ENCODE results near the gene TAC4. TPM values are rescaled to one million over a fixed set of nuclear protein-coding genes. Genes with fewer than 3 reads are reported as not detected.

Gene TAC4
- total and polyA plus RNA-seq, 9 of the 15 experiments (the other 6 are each of a cell fraction or from before 2014, with no cell fraction given): 0.17 TPM; not detected in 8

DNA sequence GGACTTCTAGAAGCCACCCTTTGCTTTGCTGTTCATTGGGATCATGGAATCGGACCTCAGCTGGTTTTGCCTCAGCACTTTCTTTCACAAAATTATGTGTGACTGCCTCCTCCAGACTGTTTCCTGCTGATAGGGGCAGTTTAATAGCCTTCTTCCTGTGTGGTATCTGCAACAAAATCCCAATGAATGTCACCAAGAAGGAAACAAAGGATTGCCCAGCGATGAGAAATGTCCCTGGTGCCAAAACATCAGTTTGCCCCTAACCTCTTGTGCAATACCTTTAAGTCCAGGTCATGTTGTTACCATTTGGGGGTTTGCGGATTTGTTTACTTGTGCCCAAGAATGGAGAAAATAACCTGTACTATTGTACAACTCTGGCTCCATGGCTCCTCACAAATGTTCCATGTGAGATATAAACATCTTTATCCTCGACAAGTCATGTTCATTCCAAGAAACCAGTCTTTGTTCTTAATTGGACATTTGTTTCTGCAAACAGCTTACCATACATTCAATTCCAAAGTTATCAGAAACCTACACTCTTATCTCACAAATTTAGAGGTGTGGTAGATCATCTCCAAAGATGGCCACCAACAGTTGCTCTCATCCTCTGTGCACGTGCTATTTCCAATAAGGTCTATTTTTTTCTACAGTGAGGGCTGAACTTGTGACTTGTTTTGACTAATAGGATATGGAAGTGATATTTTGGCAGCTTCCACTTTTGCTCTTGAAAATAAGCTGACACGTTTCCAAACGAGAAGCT, 14.8 kb downstream of the TAC4 start (continued):
- TF ChIP-seq ATF3 (IDR thresholded peaks at IDR 0.05) (peak; percentile 26; the same call in 1 of the 2 replicates), ATF3 (CRISPR knock-in tag; conservative IDR thresholded peaks at IDR 0.05) (no peak), C11orf30 (IDR thresholded peaks at IDR 0.05; ENCODE audit: low read depth) (0 out of 2 replicates have a peak, but pooled peaks have one; percentile 23), TAF15 (IDR thresholded peaks at IDR 0.05; ENCODE audit: low read depth, low read length) (no peak), NCOA2 (IDR thresholded peaks at IDR 0.05; ENCODE audit: partially characterized antibody in 2 of 2) (no peak), ZNF766 (CRISPR knock-in tag; conservative IDR thresholded peaks at IDR 0.05) (peak; percentile 66; the same call in 1 of the 2 replicates), POLR2H (tag; IDR thresholded peaks at IDR 0.05; ENCODE audit: low read depth) (peak; percentile 70), SMARCA4 (IDR thresholded peaks at IDR 0.05) (peak; percentile 77), ZNF444 (CRISPR knock-in tag; IDR thresholded peaks at IDR 0.05) (no peak), JUN (IDR thresholded peaks at IDR 0.05; ENCODE audit: borderline replicate concordance, low read depth, low read length) (0 out of 2 replicates have a peak, but pooled peaks have one; percentile 16), JUN (CRISPR knock-in tag; IDR thresholded peaks at IDR 0.05; ENCODE audit: borderline replicate concordance) (no peak), TBL1XR1 (IDR thresholded peaks at IDR 0.05; ENCODE audit: low read length in 2 of 2) (peak in 1 of 2 experiments; percentile 61; a peak in 1 of 4 replicates), LCOR (CRISPR knock-in tag; IDR thresholded peaks at IDR 0.05) (peak; percentile 44; the same call in 1 of the 2 replicates), DMBX1 (CRISPR knock-in tag; IDR thresholded peaks at IDR 0.05; ENCODE audit: borderline replicate concordance) (peak; percentile 45), ZNF764 (CRISPR knock-in tag; IDR thresholded peaks at IDR 0.05; ENCODE audit: low read depth) (peak; percentile 62; the same call in 1 of the 2 replicates), RBM22 (IDR thresholded peaks at IDR 0.05; ENCODE audit: low read depth, low read length, poor library complexity, severe bottlenecking) (no peak), TEAD1 (CRISPR knock-in tag; IDR thresholded peaks at IDR 0.05) (0 out of 4 replicates have a peak, but pooled peaks of 1 of the 2 experiments have one; percentile 15), MAFG (tag; conservative IDR thresholded peaks at IDR 0.05) (no peak), ZNF785 (CRISPR knock-in tag; IDR thresholded peaks at IDR 0.05) (no peak)
- TF ChIP-seq, protein P1, sequence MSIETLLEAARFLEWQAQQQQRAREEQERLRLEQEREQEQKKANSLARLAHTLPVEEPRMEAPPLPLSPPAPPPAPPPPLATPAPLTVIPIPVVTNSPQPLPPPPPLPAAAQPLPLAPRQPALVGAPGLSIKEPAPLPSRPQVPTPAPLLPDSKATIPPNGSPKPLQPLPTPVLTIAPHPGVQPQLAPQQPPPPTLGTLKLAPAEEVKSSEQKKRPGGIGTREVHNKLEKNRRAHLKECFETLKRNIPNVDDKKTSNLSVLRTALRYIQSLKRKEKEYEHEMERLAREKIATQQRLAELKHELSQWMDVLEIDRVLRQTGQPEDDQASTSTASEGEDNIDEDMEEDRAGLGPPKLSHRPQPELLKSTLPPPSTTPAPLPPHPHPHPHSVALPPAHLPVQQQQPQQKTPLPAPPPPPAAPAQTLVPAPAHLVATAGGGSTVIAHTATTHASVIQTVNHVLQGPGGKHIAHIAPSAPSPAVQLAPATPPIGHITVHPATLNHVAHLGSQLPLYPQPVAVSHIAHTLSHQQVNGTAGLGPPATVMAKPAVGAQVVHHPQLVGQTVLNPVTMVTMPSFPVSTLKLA (conservative IDR thresholded peaks at IDR 0.05): 0 out of 4 replicates have a peak, but pooled peaks of 1 of the 2 experiments have one; percentile 35
- TF ChIP-seq, protein P2, sequence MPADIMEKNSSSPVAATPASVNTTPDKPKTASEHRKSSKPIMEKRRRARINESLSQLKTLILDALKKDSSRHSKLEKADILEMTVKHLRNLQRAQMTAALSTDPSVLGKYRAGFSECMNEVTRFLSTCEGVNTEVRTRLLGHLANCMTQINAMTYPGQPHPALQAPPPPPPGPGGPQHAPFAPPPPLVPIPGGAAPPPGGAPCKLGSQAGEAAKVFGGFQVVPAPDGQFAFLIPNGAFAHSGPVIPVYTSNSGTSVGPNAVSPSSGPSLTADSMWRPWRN (IDR thresholded peaks at IDR 0.05; ENCODE audit: low read depth): peak; percentile 57; the same call in 1 of the 2 replicates

All from K562 (cell line).